D721Med (cell line): ENCODE results near the gene STAC2.

Experiments used
- DNase-seq: peaks from one replicate; pipeline ENCODE4 v3.0.0; 2011; ENCODE audit warnings: low spot score; ENCODE audit not compliant: insufficient read length
- FAIRE-seq: peaks from 2 replicates; lab custom pipeline; 2011; peaks lifted over from hg19 to GRCh38; lab: Jason Lieb, UNC
- CTCF ChIP-seq: IDR thresholded peaks from 2 replicates; pipeline ENCODE4 v1.5.1; 2012; ENCODE audit warnings: mild to moderate bottlenecking, control low read depth; ENCODE audit not compliant: insufficient read depth; ENCODE audit errors: missing control alignments

Gene STAC2

GRCh38 chr17:39194089-39194984, 31.4 kb downstream of the STAC2 start:
- FAIRE-seq (no peak), DNase-seq (no peak)
- peak; percentile 33 for TF ChIP-seq CTCF

- DNase-seq (no peak), FAIRE-seq (no peak)
- no peak for TF ChIP-seq CTCF
Observed at GRCh38 chr17:39193346-39193745, 32.4 kb downstream of the STAC2 start.

GRCh38 chr17:39192901-39193300, 32.8 kb downstream of the STAC2 start:
- DNase-seq, result no peak
- no peak for TF ChIP-seq CTCF
- FAIRE-seq, result no peak

- no peak for TF ChIP-seq CTCF
- FAIRE-seq (no peak), DNase-seq (no peak)
Observed at GRCh38 chr17:39191750-39192510, 33.8 kb downstream of the STAC2 start.

- no peak for TF ChIP-seq CTCF
- no peak for FAIRE-seq
- no peak for DNase-seq
Observed at GRCh38 chr17:39187152-39187830, 38.5 kb downstream of the STAC2 start.

GRCh38 chr17:39186481-39187002, 39.2 kb downstream of the STAC2 start:
- DNase-seq (no peak), FAIRE-seq (no peak)
- no peak for TF ChIP-seq CTCF
